ENCODE measurements around the gene KCNJ6. TPM values are rescaled to one million over a fixed set of nuclear protein-coding genes. Genes with fewer than 3 reads are reported as not detected.

The KCNJ6 gene
- total and polyA plus RNA-seq, 9 of the 15 experiments (the other 6 are each of a cell fraction or from before 2014, with no cell fraction given): 0.06 to 0.21 (median 0.13) TPM; not detected in 1

GRCh38 chr21:37563641-37564340 lies 352.5 kb downstream of the KCNJ6 start (continued):
- no peak for TF ChIP-seq ID3 (CRISPR knock-in tag; IDR thresholded peaks at IDR 0.05)
- TF ChIP-seq ID3 (tag; IDR thresholded peaks at IDR 0.05): peak; percentile 70; the same call in 1 of the 2 replicates
- 0 out of 2 replicates have a peak, but pooled peaks have one; percentile 46 for TF ChIP-seq TCFL5 (CRISPR knock-in tag; conservative IDR thresholded peaks at IDR 0.05)
- no peak for TF ChIP-seq ZNF124 (CRISPR knock-in tag; IDR thresholded peaks at IDR 0.05)
- no peak; the same call in none of the 2 replicates for TF ChIP-seq SP1 (CRISPR knock-in tag; IDR thresholded peaks at IDR 0.05)
- TF ChIP-seq ZNF311 (CRISPR knock-in tag; IDR thresholded peaks at IDR 0.05): no peak
- TF ChIP-seq GTF2E2 (tag; IDR thresholded peaks at IDR 0.05): peak; percentile 79
- no peak for TF ChIP-seq HMG20A (CRISPR knock-in tag; conservative IDR thresholded peaks at IDR 0.05)
- TF ChIP-seq FOXA3 (CRISPR knock-in tag; conservative IDR thresholded peaks at IDR 0.05 in 1 of 2, IDR thresholded peaks at IDR 0.05 in 1 of 2): no peak; a peak in 2 of 4 replicates
- peak; percentile 31; the same call in 1 of the 2 replicates for TF ChIP-seq HNRNPL (IDR thresholded peaks at IDR 0.05; ENCODE audit: low read depth, low read length)
- TF ChIP-seq RBM25 (IDR thresholded peaks at IDR 0.05; ENCODE audit: low read depth, low read length, severe bottlenecking): peak; percentile 64
- no peak for TF ChIP-seq ZNF143 (CRISPR knock-in tag; IDR thresholded peaks at IDR 0.05)
- TF ChIP-seq GMEB1 (CRISPR knock-in tag; IDR thresholded peaks at IDR 0.05): peak; percentile 93
- no peak for TF ChIP-seq BRD9 (IDR thresholded peaks at IDR 0.05; ENCODE audit: low read depth, partially characterized antibody)
- TF ChIP-seq ATF4 (CRISPR knock-in tag; IDR thresholded peaks at IDR 0.05): 0 out of 2 replicates have a peak, but pooled peaks have one; percentile 13
- TF ChIP-seq ZC3H8 (IDR thresholded peaks at IDR 0.05): no peak
- TF ChIP-seq HNRNPH1 (optimal IDR thresholded peaks at IDR 0.05; ENCODE audit: low read depth, low read length): no peak
- TF ChIP-seq ZNF778 (CRISPR knock-in tag; IDR thresholded peaks at IDR 0.05): no peak
- TF ChIP-seq JUNB (CRISPR knock-in tag; conservative IDR thresholded peaks at IDR 0.05): no peak
- peak; percentile 84 for TF ChIP-seq ZNF175 (CRISPR knock-in tag; IDR thresholded peaks at IDR 0.05; ENCODE audit: low read depth)
- TF ChIP-seq MYBL2 (IDR thresholded peaks at IDR 0.05; ENCODE audit: low read depth): no peak
- TF ChIP-seq MYBL2 (CRISPR knock-in tag; IDR thresholded peaks at IDR 0.05; ENCODE audit: borderline replicate concordance): no peak
- peak; percentile 98 for TF ChIP-seq CLOCK (CRISPR knock-in tag; IDR thresholded peaks at IDR 0.05; ENCODE audit: borderline replicate concordance)
- TF ChIP-seq TAF9B (IDR thresholded peaks at IDR 0.05; ENCODE audit: partially characterized antibody): peak; percentile 39

Measured in K562 (cell line).